ENCODE results near the gene TMEM54.

DNA sequence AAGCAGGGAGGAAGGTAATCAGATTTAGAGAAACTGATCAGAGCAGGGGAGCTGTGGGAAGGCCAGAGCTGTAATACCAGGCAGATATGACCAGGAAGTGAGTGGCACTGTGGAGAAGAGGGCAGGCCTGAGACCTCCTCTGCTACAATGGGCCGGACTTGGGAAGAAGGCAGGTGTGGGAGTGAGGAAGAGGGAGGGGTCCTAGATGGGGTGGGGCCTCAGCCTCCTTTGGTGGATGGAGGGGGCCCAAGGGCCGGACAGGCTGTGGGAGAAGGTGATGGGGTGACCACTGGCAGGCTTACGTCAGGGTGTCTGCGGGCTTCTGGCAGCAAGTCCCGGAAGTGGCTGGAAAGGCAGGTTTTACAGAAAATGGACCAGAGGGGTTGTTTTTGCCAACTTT lies 19.9 kb downstream of the TMEM54 start:
- TF ChIP-seq, protein P1, sequence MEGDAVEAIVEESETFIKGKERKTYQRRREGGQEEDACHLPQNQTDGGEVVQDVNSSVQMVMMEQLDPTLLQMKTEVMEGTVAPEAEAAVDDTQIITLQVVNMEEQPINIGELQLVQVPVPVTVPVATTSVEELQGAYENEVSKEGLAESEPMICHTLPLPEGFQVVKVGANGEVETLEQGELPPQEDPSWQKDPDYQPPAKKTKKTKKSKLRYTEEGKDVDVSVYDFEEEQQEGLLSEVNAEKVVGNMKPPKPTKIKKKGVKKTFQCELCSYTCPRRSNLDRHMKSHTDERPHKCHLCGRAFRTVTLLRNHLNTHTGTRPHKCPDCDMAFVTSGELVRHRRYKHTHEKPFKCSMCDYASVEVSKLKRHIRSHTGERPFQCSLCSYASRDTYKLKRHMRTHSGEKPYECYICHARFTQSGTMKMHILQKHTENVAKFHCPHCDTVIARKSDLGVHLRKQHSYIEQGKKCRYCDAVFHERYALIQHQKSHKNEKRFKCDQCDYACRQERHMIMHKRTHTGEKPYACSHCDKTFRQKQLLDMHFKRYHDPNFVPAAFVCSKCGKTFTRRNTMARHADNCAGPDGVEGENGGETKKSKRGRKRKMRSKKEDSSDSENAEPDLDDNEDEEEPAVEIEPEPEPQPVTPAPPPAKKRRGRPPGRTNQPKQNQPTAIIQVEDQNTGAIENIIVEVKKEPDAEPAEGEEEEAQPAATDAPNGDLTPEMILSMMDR (IDR thresholded peaks at IDR 0.05) = no peak
- TF ChIP-seq POLR2A (IDR thresholded peaks at IDR 0.05) = no peak
